ENCODE measurements around the gene LNX1.

The LNX1 gene

GRCh38 chr4:53500546-53500945, 90.7 kb downstream of the LNX1 start:
- DNase-seq (ENCODE audit: low read depth in 4 of 4, low spot score in 1 of 4) = no peak

- no peak for DNase-seq (ENCODE audit: low read depth in 4 of 4, low spot score in 1 of 4)
These were observed 91.5 kb downstream of the LNX1 start for GRCh38 chr4:53499791-53500190.

DNA sequence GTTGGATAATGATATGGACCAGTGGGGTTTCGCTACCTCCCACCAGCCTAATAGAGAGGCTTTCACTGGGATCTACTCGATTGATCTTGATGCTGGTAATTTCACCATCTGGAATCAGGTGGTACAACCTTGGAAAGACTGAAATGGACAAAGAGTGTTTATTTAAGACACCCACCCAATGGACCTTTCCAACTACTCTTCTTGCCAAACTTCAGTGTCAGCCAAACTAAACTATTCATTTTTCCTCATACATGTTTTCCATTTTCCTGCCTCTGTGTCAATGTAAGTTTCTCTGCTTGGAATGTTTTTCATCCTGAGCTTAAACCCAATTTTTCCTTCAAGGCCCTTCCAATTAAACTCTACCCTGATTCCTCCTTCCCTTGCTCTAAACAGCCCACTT, 92.6 kb downstream of the LNX1 start:
- no peak for DNase-seq (ENCODE audit: low read depth in 4 of 4, low spot score in 1 of 4)

GRCh38 chr4:53497487-53498244, 93.6 kb downstream of the LNX1 start:
- DNase-seq (ENCODE audit: low read depth in 4 of 4, low spot score in 1 of 4) = no peak

DNA sequence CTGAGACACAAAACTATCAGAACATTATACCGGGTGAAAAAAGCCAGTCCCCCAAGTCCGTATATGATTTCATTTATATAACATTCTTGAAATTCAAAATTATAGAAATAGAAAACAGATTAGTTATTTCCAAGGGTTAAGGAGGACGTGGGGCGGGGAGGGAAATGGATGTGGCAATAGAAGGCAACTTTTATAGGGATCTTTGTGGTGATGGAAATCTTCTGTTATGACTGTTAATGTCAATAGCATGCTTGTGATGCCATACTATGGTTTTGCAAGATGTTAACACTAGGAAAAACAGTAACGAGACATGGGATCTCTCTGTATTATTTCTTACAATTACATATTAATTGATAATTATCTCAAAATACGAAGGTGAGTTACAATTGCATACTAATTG, 96.4 kb downstream of the LNX1 start:
- no peak for DNase-seq (ENCODE audit: low read depth in 4 of 4, low spot score in 1 of 4)

- DNase-seq (ENCODE audit: low read depth in 4 of 4, low spot score in 1 of 4) = no peak
These were observed 100.2 kb downstream of the LNX1 start for GRCh38 chr4:53490965-53491622.

DNA sequence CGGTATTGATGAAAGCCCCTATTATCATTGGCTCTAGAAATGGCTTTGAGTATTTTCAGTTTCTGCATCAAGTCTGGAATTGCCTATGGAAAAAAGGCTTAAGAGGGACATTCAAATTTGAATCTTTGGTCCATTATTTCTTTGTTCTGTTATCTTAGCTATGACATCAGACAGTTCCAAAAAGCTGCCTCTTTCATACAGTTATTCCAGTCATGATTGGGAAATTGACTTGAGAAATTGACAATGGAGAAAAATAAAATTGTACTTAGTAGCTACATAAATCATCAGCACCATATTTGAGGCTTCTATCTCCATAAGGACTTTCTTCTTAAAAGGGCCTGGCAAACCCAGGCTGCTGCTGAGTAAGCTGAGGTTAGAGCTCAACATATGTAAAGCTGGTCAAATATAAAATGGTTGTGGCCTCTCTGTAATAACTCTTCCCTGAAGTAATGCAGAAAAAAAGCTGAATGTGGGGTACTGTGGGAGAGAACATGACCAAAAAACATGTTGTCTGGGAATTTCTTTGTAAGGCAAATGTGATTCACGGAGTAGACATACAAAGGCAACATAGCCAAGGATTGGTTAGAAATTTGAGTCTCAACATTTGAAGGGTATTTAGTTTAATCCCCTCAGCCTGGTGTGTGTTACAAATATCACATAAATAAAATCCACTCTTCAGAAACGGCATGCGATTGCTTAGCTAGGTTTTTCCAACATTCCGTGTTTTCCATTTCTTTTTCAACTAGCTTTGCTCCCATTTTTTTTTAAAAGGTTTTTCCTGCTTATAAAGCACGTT, 100.9 kb downstream of the LNX1 start:
- no peak for DNase-seq (ENCODE audit: low read depth in 4 of 4, low spot score in 1 of 4)

DNA sequence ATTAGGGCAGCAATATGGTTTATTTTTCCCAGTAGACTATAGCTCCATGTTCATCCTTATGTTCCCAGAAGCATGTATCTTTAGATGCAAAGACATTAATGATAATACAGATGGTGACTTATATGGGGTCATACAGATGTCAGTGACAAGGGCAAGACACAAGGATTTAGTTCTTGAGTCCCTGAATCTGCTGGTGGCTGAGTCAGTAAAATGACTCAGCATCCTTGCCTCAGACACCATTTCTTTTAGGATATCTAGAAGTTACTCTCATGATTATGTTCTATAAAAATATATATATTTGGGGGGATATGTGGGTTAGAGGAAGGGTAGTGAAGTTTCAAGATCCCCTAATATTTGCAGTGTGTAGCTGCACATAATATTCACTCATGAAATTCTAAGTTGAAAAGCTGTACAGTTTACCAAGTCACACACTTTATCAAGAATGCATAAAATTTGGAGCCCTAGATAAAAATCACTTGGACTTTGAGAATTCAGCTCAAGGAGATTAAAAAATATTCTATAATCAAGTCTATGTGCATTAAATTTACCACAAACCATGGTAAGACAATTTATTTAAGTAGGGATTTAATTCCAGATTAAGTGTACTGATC, 101.9 kb downstream of the LNX1 start:
- no peak for DNase-seq (ENCODE audit: low read depth in 4 of 4, low spot score in 1 of 4)

GRCh38 chr4:53487766-53488165, 103.5 kb downstream of the LNX1 start:
- no peak for DNase-seq (ENCODE audit: low read depth in 4 of 4, low spot score in 1 of 4)

GRCh38 chr4:53485658-53486040, 105.6 kb downstream of the LNX1 start:
- no peak for DNase-seq (ENCODE audit: low read depth in 4 of 4, low spot score in 1 of 4)

- DNase-seq (ENCODE audit: low read depth in 4 of 4, low spot score in 1 of 4) = no peak
These were observed 106.2 kb downstream of the LNX1 start for GRCh38 chr4:53484911-53485657.

- DNase-seq (ENCODE audit: low read depth in 4 of 4, low spot score in 1 of 4) = no peak
These were observed 108.0 kb downstream of the LNX1 start for GRCh38 chr4:53483250-53483649.

DNA sequence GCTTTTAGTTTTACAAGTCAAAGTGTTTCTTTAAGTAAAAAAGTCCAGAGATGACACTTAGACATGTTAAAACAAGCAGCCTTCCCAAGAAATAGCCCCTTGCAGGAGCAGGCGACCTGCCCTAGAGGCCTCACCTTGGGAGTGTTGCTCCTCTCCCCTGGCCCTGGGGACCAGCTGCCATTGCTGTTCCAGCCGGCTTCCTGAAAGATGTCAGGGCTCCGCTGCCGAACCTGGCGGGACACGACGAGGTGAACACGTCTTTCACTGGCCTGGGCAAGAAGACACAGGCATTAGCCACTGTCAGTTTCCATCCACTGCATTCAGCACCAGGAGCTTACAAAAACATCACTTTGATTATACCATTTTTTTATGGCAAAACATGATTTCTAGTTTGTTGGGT, 109.7 kb downstream of the LNX1 start:
- no peak for DNase-seq (ENCODE audit: low read depth in 4 of 4, low spot score in 1 of 4)

DNA sequence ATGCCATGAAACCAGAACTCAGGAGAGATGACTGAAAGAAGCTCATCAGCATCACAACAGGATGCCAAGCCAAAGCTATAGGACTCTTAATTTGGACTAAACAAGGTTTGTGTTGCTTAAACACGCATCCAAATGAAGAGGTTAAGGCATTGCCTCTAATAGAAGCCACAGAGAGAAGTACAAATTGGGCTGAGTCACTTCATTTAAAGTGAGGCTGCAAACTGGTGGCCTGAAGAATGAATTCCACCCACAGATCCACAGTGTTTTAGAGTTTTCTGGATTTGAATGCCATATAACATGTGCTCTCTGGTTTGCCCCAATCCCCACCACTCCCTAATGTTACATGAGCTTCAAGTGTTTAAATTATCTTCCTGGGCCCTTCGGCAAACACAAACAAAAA, 110.4 kb downstream of the LNX1 start:
- DNase-seq (ENCODE audit: low read depth in 4 of 4, low spot score in 1 of 4) = no peak

GRCh38 chr4:53479736-53480525, 111.4 kb downstream of the LNX1 start:
- no peak for DNase-seq (ENCODE audit: low read depth in 4 of 4, low spot score in 1 of 4)

- no peak for DNase-seq (ENCODE audit: low read depth in 4 of 4, low spot score in 1 of 4)
These were observed 112.4 kb downstream of the LNX1 start for GRCh38 chr4:53478671-53479456.

GRCh38 chr4:53477636-53478035, 113.7 kb downstream of the LNX1 start:
- no peak for DNase-seq (ENCODE audit: low read depth in 4 of 4, low spot score in 1 of 4)

DNA sequence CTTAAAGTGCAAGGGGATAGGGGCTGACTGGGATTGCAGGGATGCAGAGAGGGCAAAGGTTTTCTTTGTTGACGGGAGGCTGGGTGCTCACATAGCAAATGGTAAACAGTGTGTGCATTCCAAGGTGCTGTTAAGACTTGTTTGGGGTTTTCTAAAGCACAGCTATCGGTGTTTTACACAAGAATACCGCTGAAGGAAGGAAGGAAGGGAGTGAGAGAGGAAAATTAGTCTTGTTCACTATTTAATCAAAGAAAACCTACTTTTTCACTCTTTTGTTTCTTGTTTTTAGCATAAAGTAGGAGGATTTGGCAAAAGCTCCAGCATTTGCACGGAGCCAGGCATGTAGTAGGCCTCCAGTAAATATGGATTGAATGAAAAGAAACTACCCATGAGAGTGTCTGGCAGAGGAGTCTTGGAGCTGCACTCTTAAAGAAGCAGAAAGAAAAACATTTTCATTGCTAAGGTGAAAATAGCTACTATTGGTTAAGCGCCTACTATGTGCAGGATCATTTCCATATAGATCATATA, 114.2 kb downstream of the LNX1 start:
- no peak for DNase-seq (ENCODE audit: low read depth in 4 of 4, low spot score in 1 of 4)

Data from stimulated activated CD4-positive, alpha-beta T cell treated with anti-CD3 and anti-CD28 coated beads, Interleukin-1b, Interleukin-23, amount 100 ng/mL, for 24 hours (primary cell).